NCI-H345 treated with DMSO at 0.1 percent for 48 hours (cell line): ENCODE results near the gene RETREG3.
"Not testable (repeated sequence)": the region's sequence is repeated elsewhere in the genome, so short reads cannot be mapped to it uniquely, and the experiment has no call there.

Experiments
- DNase-seq: peaks from one replicate; lab custom pipeline; 2025; ENCODE audit not compliant: unreplicated experiment; lab: John Stamatoyannopoulos, UW

RETREG3 gene

GRCh38 chr17:42612013-42612412 lies 2.8 kb upstream of the RETREG3 start:
- DNase-seq = no peak

DNA sequence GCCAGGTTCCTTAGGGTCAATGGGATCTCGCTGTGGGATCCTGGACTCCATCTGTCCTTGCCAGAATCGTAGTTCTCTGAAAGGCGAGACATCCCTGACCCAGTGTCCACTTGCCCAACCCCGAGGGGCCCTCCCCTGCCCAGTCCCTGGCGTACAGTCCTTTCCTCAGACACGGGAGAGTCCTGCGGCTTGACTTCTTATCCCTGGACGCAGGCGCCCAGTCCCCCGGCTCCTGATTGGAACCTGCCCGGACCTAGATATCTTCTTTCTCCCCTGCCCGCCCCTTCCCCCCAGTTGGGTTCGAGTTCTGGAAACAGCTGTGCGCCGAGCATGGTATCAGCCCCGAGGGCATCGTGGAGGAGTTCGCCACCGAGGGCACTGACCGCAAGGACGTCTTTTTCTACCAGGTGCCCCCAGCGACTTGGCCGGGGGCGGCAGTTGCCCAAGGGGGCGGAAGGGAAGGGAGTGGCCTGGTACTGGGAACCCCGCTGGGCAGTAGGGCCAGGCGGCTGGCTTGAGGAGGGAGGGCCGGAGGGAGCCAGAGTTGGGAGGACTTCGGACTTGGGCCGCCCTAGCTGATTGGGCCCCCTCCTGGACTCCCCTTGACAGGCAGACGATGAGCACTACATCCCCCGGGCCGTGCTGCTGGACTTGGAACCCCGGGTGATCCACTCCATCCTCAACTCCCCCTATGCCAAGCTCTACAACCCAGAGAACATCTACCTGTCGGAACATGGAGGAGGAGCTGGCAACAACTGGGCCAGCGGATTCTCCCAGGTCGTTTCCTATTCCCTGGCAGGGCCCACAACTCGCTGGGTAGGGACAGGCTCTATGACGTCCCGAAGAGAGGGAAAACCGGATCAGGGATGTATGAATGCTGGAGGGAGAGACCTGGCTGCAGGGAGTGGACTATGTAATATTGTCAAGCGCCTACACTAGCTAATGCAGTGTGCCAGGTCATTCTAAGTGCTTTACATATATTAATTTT lies 934 bp upstream of the RETREG3 start:
- not testable (repeated sequence) for DNase-seq

GRCh38 chr17:42608305-42609181 lies 631 bp downstream of the RETREG3 start:
- DNase-seq = no peak

DNA sequence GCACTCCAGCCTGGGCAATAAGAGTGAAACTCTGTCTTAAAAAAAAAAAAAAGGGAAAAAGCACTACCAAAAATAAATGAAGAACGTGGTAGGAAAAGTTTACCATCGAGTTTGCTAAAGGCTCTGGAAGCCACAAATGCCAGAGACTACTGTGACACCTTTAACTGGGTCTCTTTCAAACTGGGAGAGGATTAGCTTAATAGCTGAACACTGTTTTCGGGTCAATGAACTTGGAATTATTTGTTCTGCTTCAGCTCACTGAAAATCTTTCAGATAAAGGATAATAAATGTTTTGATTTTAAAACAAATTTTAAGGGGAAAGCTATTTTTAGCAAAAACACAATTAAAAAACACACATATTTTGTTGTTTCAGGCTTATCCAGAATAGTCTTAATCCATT lies 1.4 kb downstream of the RETREG3 start:
- no peak for DNase-seq

GRCh38 chr17:42603318-42603717 lies 5.9 kb downstream of the RETREG3 start:
- no peak for DNase-seq

- no peak for DNase-seq
These were observed 10.3 kb downstream of the RETREG3 start for GRCh38 chr17:42598905-42599304.

GRCh38 chr17:42596386-42596785 lies 12.8 kb downstream of the RETREG3 start:
- DNase-seq = no peak

GRCh38 chr17:42591411-42591810 lies 17.8 kb downstream of the RETREG3 start:
- DNase-seq = no peak

DNA sequence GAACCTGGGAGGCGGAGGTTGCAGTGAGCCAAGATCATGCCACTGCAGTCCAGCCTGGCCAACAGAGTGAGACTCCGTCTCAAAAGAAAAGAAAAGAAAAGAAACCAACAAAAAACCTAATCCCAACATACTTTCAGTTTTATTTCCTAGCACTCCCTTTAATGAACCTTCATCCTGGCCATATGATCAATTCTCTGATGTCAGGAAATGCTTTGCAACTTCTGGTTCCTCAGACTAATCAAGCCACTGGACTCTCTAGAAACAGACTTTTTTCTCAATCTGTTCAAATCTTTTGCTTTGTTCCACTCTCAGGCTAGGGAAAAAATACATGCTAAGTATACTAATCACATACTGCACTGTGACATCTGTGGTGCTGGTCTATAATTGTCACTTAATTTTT lies 18.3 kb downstream of the RETREG3 start:
- no peak for DNase-seq

- no peak for DNase-seq
These were observed 22.5 kb downstream of the RETREG3 start for GRCh38 chr17:42586514-42587230.

- DNase-seq = no peak
These were observed 23.8 kb downstream of the RETREG3 start for GRCh38 chr17:42585353-42585752.

GRCh38 chr17:42584880-42585279 lies 24.3 kb downstream of the RETREG3 start:
- DNase-seq = no peak

GRCh38 chr17:42581744-42582270 lies 27.4 kb downstream of the RETREG3 start:
- no peak for DNase-seq

- no peak for DNase-seq
These were observed 29.2 kb downstream of the RETREG3 start for GRCh38 chr17:42579794-42580551.

GRCh38 chr17:42578282-42578869 lies 30.8 kb downstream of the RETREG3 start:
- peak; percentile 58 for DNase-seq

- DNase-seq = peak; percentile 91
These were observed 31.5 kb downstream of the RETREG3 start, which contains the start of gene PSMC3IP for GRCh38 chr17:42577532-42578281. TSS of gene PSMC3IP (minus strand) at chr17:42577729. CDS start at chr17:42577686, 43 bp downstream.

DNA sequence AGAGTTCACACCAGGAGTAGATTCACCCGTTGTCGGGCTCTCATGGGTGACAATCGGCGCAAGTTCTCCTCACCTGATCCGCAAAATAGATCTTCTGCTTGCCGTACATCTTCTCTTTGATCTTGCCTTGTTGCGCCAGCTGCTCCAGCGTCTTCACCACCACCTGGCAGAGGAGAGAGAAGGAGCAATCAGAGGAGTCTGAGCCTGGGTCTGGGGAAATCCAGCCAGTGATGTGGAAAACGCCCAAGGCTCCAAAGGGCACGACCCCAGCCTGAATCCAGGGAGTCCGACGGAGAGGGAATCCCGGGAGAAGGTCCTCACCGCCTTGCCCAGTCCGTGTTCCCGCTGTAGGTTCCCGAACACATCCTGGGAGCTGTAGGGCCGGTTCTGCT lies 32.0 kb downstream of the RETREG3 start:
- DNase-seq = no peak

DNA sequence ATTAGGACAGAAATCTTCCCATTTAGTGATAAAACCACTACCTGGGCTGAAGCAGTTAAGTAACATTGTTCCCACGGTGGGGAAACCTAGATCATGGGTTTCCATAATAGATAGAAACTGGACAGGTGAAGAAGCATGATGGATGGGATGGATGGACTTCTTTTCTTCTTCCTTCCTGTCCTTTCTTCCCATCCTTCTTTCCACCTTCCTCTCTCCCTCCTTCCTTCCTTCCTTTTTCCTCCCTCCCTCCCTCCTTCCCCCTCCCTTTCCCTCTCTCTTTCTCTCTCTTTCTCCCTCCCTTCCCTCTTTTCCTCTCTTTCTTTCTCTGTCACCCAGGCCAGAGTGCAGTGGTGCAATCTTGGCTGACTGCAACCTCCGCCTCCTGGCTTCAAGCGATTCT lies 34.7 kb downstream of the RETREG3 start:
- DNase-seq = no peak

GRCh38 chr17:42573095-42573494 lies 36.1 kb downstream of the RETREG3 start:
- DNase-seq = no peak
